Choroid plexus epithelial cell (primary cell): ENCODE results near the gene RNF223.

Experiments used
- DNase-seq: peaks from one replicate; pipeline ENCODE4 v3.0.0-alpha.2; 2010; ENCODE audit warnings: low read depth
- H3K4me3 ChIP-seq: 2 replicates; pipeline ENCODE4 v1.5.1; 2011; ENCODE audit warnings: low read depth, mild to moderate bottlenecking, control low read depth, low read length, moderate library complexity
- TF ChIP-seq, protein P1 (sequence below): conservative IDR thresholded peaks from 2 replicates; pipeline ENCODE4 v1.5.1; 2011; ENCODE audit warnings: low read depth, mild to moderate bottlenecking, control low read depth, inconsistent platforms, low read length, moderate library complexity

The RNF223 gene

DNA sequence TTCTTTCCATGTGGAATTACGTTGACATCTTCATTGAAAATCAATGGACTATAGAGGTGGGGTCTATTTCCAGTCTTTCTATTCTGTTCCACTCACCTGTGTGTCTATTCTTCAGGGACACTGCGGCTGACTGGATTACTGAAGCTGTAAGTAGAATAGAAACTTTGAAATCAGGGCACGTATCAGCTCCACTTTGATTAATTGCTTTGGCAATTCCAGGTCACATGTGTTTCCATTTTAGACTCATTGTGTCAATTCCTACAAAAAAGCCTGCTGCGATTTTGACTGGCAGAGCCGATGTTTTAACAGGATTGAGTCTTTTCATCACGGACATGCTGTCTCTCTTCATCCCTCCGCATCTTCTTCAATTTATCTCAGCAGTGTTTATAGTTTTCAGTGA, 20.9 kb upstream of the RNF223 start:
- TF ChIP-seq, protein P1, sequence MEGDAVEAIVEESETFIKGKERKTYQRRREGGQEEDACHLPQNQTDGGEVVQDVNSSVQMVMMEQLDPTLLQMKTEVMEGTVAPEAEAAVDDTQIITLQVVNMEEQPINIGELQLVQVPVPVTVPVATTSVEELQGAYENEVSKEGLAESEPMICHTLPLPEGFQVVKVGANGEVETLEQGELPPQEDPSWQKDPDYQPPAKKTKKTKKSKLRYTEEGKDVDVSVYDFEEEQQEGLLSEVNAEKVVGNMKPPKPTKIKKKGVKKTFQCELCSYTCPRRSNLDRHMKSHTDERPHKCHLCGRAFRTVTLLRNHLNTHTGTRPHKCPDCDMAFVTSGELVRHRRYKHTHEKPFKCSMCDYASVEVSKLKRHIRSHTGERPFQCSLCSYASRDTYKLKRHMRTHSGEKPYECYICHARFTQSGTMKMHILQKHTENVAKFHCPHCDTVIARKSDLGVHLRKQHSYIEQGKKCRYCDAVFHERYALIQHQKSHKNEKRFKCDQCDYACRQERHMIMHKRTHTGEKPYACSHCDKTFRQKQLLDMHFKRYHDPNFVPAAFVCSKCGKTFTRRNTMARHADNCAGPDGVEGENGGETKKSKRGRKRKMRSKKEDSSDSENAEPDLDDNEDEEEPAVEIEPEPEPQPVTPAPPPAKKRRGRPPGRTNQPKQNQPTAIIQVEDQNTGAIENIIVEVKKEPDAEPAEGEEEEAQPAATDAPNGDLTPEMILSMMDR, result no peak
- H3K4me3 ChIP-seq, result no peak overlapping the region
- DNase-seq, result no peak

- DNase-seq, result no peak
- TF ChIP-seq, protein P1, result no peak
- no peak overlapping the region for H3K4me3 ChIP-seq
Observed at GRCh38 chr1:1093610-1093943, 19.5 kb upstream of the RNF223 start.

- H3K4me3 ChIP-seq, result no peak overlapping the region
- TF ChIP-seq, protein P1, result no peak
- no peak for DNase-seq
Observed at GRCh38 chr1:1092894-1093609, 18.9 kb upstream of the RNF223 start.

DNA sequence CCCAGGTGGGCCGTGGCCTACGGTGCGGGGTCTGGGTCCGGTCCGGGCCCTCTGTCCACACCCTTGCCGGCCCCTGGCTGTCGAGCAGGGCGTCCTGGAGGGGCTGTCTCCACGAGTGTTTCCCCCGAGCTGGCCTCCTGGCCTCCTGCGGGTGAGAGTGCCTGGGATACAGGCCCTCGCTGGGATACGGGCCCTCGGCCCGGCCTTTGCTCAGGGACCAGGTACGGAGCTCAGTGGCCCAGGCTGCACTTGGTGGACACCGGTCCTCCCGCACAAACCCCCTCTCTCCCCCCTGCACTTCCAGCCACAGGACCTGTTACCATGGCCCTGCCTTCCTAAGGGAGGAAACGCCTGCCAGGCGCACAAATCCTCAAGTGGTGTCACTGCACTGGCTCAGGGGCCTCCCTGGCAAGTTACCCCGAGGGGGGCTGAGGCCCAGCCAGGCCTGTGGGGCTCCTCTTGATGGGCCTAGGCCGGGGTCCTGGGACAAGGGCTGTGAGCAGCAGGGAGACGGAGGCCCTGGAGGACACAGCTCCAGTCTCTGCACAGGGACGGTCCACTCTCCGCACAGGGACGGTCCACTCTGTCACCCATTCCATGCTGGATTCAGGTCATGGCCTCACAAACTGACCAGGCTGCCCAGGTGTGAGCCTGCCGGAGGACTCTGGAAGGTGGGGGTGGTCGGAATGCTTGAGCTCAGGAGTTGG, 18.2 kb upstream of the RNF223 start:
- TF ChIP-seq, protein P1, result no peak
- no peak overlapping the region for H3K4me3 ChIP-seq
- no peak for DNase-seq

- no peak overlapping the region for H3K4me3 ChIP-seq
- DNase-seq, result no peak
- TF ChIP-seq, protein P1, result no peak
Observed at GRCh38 chr1:1091344-1092148, 17.4 kb upstream of the RNF223 start.

DNA sequence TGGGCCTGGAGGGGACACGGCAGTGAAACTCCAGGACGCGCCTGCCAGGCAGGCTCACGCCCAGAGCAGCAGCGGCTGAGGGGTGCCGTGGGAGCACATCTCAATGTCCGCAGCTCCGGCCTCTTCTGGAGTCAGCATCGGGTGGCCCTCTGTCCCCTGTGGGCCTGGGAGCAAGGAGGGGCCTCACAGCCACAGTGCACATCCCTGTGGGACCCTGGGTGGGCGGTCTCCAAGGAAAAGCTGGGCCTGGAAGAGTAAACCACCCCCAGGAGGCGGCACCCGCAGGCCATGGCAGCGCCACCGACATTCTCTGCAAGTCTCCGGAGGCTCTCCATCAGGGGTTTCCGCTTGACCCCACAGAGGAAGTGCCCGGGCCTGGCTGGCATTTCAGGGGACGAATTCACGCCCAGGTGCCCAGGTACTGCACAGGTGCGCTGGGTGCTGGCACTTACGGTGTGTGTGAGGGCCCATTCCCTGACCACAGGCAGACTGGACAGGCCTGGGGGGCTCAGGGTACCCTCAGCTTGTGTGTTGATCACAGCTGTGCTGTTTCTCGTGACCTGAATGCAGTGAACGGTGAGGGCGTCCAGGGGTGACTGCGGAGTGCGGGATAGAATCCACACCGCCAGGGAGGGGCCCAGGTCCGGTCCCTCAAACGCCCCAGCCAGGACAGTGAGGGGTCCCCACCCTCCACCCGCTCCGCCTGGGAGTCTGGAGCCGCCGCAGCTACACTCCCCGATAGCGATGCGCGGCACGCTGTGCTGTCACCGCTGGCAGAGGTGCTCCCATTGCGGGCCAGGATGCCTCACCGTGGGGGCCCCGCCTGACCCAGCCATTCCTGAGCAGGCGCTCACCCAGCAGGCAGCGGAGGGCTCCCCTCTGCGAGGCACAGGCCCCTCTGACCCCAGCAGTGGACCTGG, 16.6 kb upstream of the RNF223 start:
- DNase-seq, result no peak
- TF ChIP-seq, protein P1, result no peak

More for the DNA sequence above, 16.6 kb upstream of the RNF223 start:
- H3K4me3 ChIP-seq, result no peak overlapping the region
